SK-N-SH (cell line): ENCODE results near the gene RPGR. TPM values are rescaled to one million over a fixed set of nuclear protein-coding genes. Genes with fewer than 3 reads are reported as not detected.

ENCODE experiments used
- CTCF ChIA-PET: fragments of 300-600, 350-600 bp; formaldehyde crosslinking; extraction: SDS; loops from one replicate; lab custom pipeline; 2021; lab: Yijun Ruan, JAX
- POLR2A ChIA-PET: fragments of 350-600 bp; sonication (Branson Sonifier 250); formaldehyde crosslinking; extraction: SDS; loops from one replicate; lab custom pipeline; 2020; ENCODE audit warnings: antibody characterized with exemption, inconsistent platforms; lab: Yijun Ruan, JAX
- DNase-seq: peaks from one replicate; pipeline ENCODE4 v3.0.0; 2012
- H2AFZ ChIP-seq: fragments of 200-600 bp; sonication (generic); 2 replicates; pipeline ENCODE4 v1.8.1; 2016; ENCODE audit warnings: antibody characterized with exemption, mild to moderate bottlenecking, low read depth
- H3F3A ChIP-seq: fragments of 200-600 bp; sonication (generic); replicated peaks from 2 replicates; pipeline ENCODE3; 2016; ENCODE audit warnings: antibody characterized with exemption, mild to moderate bottlenecking; ENCODE audit not compliant: insufficient read depth
- H3K27ac ChIP-seq, 2 experiments: fragments of 200-500 bp in 1 of 2; fragments of 200-600 bp in 1 of 2; sonication (Bioruptor generic) in 1 of 2; sonication (generic), shearing (Covaris generic) in 1 of 2; 2 replicates each; pipeline versions ENCODE4 v1.5.1 to v1.6.1; 2014 to 2016; ENCODE audit warnings: low read depth in 2 of 2, inconsistent platforms in 1 of 2, low read length in 1 of 2, mild to moderate bottlenecking in 1 of 2, mixed read lengths in 1 of 2
- H3K27me3 ChIP-seq: fragments of 200-600 bp; sonication (generic), shearing (Covaris generic); 2 replicates; pipeline ENCODE4 v1.6.1; 2016; ENCODE audit warnings: mixed run types; ENCODE audit not compliant: insufficient read depth
- H3K36me3 ChIP-seq, 2 experiments: fragments of 200-500 bp in 1 of 2; fragments of 200-600 bp in 1 of 2; sonication (Bioruptor generic) in 1 of 2; sonication (generic) in 1 of 2; replicated peaks in 1 of 2; 2 replicates each; pipeline versions ENCODE3 to v1.5.1; 2014 to 2016; ENCODE audit warnings: low read length in 1 of 2, mild to moderate bottlenecking in 1 of 2; ENCODE audit not compliant: insufficient read depth in 2 of 2, control insufficient read depth in 1 of 2
- H3K4me1 ChIP-seq, 2 experiments: fragments of 200-500 bp in 1 of 2; fragments of 200-600 bp in 1 of 2; sonication (Bioruptor generic) in 1 of 2; sonication (generic), shearing (Covaris generic) in 1 of 2; 2 replicates each; pipeline versions ENCODE4 v1.5.1 to v1.6.1; 2014 to 2016; ENCODE audit warnings: low read depth in 1 of 2, low read length in 1 of 2, mixed run types in 1 of 2; ENCODE audit not compliant: insufficient read depth in 2 of 2, control insufficient read depth in 1 of 2
- H3K4me2 ChIP-seq: fragments of 200-600 bp; sonication (generic), shearing (Covaris generic); 2 replicates; pipeline ENCODE4 v1.6.1; 2017; ENCODE audit warnings: mixed run types
- H3K4me3 ChIP-seq, 2 experiments: fragments of 200-500 bp in 1 of 2; fragments of 200-600 bp in 1 of 2; sonication (Bioruptor generic) in 1 of 2; sonication (generic), shearing (Covaris generic) in 1 of 2; 2 replicates each; pipeline versions ENCODE4 v1.5.1 to v1.8.1; 2014 to 2016; ENCODE audit warnings: low read depth in 2 of 2, inconsistent platforms in 1 of 2, low read length in 1 of 2, mild to moderate bottlenecking in 1 of 2, mixed read lengths in 1 of 2, moderate library complexity in 1 of 2
- H3K79me2 ChIP-seq: fragments of 200-600 bp; sonication (generic); 2 replicates; pipeline ENCODE4 v1.8.1; 2017; ENCODE audit warnings: mild to moderate bottlenecking; ENCODE audit not compliant: insufficient read depth
- H3K9ac ChIP-seq: fragments of 200-600 bp; sonication (generic); 2 replicates; pipeline ENCODE4 v1.6.1; 2017; ENCODE audit warnings: mixed run types
- H3K9me2 ChIP-seq: fragments of 200-600 bp; sonication (generic); 2 replicates; pipeline ENCODE4 v1.6.1; 2017; ENCODE audit warnings: mixed run types
- H3K9me3 ChIP-seq: fragments of 200-600 bp; sonication (generic); 2 replicates; pipeline ENCODE4 v1.6.1; 2017; ENCODE audit warnings: mixed run types, mild to moderate bottlenecking, moderate library complexity
- H4K20me1 ChIP-seq: fragments of 200-600 bp; sonication (generic); 2 replicates; pipeline ENCODE4 v1.6.1; 2017; ENCODE audit warnings: mild to moderate bottlenecking, mixed run types; ENCODE audit not compliant: insufficient read depth
- EZH2phosphoT487 ChIP-seq: fragments of 200-600 bp; sonication (generic); IDR thresholded peaks from 2 replicates; pipeline ENCODE4 v1.6.1; 2017; ENCODE audit warnings: low read depth, mixed run types, mild to moderate bottlenecking, antibody characterized with exemption, moderate library complexity, borderline replicate concordance
- FOSL2 ChIP-seq: IDR thresholded peaks from 2 replicates; pipeline ENCODE4 v1.4.0; 2012; ENCODE audit warnings: low read depth, mild to moderate bottlenecking, moderate library complexity, borderline replicate concordance
- FOXM1 ChIP-seq: IDR thresholded peaks from 2 replicates; pipeline ENCODE4 v1.4.0; 2012; ENCODE audit warnings: low read depth, mild to moderate bottlenecking
- GATA2 ChIP-seq: sonication (generic); formaldehyde crosslinking; IDR thresholded peaks from 2 replicates; pipeline ENCODE4 v1.5.0; 2020; ENCODE audit warnings: mild to moderate bottlenecking, missing genetic modification reagents
- IRF3 ChIP-seq: fragments of 150-350 bp; IDR thresholded peaks from 2 replicates; pipeline ENCODE4 v1.6.1; 2016; ENCODE audit warnings: mild to moderate bottlenecking, low read depth, low read length
- MEF2A ChIP-seq: IDR thresholded peaks from 2 replicates; pipeline ENCODE4 v1.4.0; 2012; ENCODE audit warnings: low read depth, borderline replicate concordance
- NRF1 ChIP-seq: IDR thresholded peaks from 2 replicates; pipeline ENCODE4 v1.6.1; 2012; ENCODE audit warnings: low read depth, mild to moderate bottlenecking, low read length
- RAD21 ChIP-seq: IDR thresholded peaks from 2 replicates; pipeline ENCODE4 v1.6.1; 2012; ENCODE audit warnings: mild to moderate bottlenecking, low read length
- TAF1 ChIP-seq: IDR thresholded peaks from 2 replicates; pipeline ENCODE4 v1.6.1; 2012; ENCODE audit warnings: low read depth, mild to moderate bottlenecking, low read length, moderate library complexity, borderline replicate concordance
- TCF12 ChIP-seq: IDR thresholded peaks from 2 replicates; pipeline ENCODE4 v1.4.0; 2012
- TEAD4 ChIP-seq: IDR thresholded peaks from 2 replicates; pipeline ENCODE4 v1.4.0; 2012; ENCODE audit warnings: mild to moderate bottlenecking, borderline replicate concordance; ENCODE audit not compliant: insufficient read depth
- USF1 ChIP-seq: IDR thresholded peaks from 2 replicates; pipeline ENCODE4 v1.4.0; 2012; ENCODE audit warnings: low read depth, borderline replicate concordance
- WGBS: methylation state at CpG from one replicate; pipeline ENCODE4 v1.1.6; 2017; ENCODE audit warnings: low lambda C conversion rate; 5-methylcytosine and 5-hydroxymethylcytosine counted together
- polyA plus RNA-seq, 3 experiments: library from polyadenylated mRNA; depleted of rRNA; stranded (reverse); fragments of >200 nt; gene quantifications; 2 replicates each; pipeline ENCODE4 v1.2.3, GENCODE V29; 2012
- TF ChIP-seq, protein P1 (sequence below): IDR thresholded peaks from 2 replicates; pipeline ENCODE4 v1.4.0; 2012; ENCODE audit warnings: low read depth

Gene RPGR
- polyA plus RNA-seq, 1 of the 3 experiments (the other 2 are of a cell fraction), result 1.2 TPM

DNA sequence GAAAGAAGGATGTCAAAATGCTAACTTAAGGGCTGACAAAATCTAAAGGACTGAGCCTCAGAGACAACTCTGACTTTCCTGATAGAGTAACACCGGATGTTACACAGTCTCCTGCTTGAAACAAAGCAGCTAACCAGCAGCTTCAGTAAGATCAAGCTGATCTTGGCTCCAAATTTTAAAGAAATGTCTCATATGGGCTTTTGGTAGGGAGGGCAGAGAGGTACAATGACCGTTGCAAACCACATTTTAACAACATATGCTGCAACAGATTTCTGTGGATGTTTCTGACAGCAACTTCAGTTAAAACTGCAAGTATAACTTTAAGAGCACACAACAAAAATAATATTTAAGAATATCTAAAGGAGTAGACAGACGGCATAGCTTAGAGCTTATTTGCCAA is 9.1 kb downstream of the RPGR start:
- WGBS, result 51% methylated on average over 3 of the region's 3 CpGs
- no peak for DNase-seq

DNA sequence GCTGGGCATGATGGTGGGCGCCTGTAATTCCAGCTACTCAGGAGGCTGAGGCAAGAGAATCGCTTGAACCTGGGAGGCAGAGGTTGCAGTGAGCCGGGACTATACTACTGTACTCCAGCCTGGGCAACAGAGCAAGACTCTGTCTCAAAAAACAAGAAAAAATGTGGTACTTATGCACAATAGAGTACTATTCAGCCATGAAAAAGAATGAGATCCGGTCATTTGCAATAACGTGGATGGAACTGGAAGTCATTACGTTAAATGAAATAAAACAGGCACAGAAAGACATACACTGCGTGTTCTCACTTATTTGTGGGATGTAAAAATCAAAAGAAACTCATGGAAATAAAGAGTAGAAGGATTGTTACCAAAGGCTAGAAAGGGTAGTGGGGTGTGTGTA is 12.1 kb downstream of the RPGR start:
- CTCF ChIA-PET, result no interaction called here
- no peaks in the 10 kb centered on the region for H3K9me3 ChIP-seq

More for the DNA sequence above, 9.1 kb downstream of the RPGR start:
- H3K27ac ChIP-seq, result no peak overlapping the region
- H3K9me2 ChIP-seq, result no peaks in the 10 kb centered on the region
- H4K20me1 ChIP-seq, result no peaks in the 10 kb centered on the region
- H3F3A ChIP-seq, result no peaks in the 10 kb centered on the region
- no peaks in the 10 kb centered on the region for H3K27me3 ChIP-seq
- H3K4me2 ChIP-seq, result no peak overlapping the region
- no peak overlapping the region for H2AFZ ChIP-seq
- no peak for TF ChIP-seq MEF2A
- TF ChIP-seq IRF3, result no peak
- TF ChIP-seq FOXM1, result no peak
- no peak for TF ChIP-seq USF1
- TF ChIP-seq TEAD4, result no peak
- no peak for TF ChIP-seq EZH2phosphoT487
- CTCF ChIA-PET, result interaction anchor here (1.4 kb wide), 1 partner anchor 9 kb away, joined by 4 read pairs; the partner anchor contains the start of gene RPGR
- no peaks in the 10 kb centered on the region for H3K9me3 ChIP-seq
- H3K36me3 ChIP-seq, result peaks cover 0 to 5% of the 10 kb centered on the region in 2 experiments
- H3K4me1 ChIP-seq, result peaks cover 0 to 1% of the 10 kb centered on the region in 2 experiments; a peak in 1 of 4 replicates
- POLR2A ChIA-PET, result no interaction called here
- no peak overlapping the region for H3K9ac ChIP-seq
- no peak overlapping the region for H3K4me3 ChIP-seq
- no peaks in the 10 kb centered on the region for H3K79me2 ChIP-seq

More for the DNA sequence above, 12.1 kb downstream of the RPGR start:
- Histone ChIP-seq H3K9me2 (no peaks in the 10 kb centered on the region), H3K9ac (no peak overlapping the region), H3K27ac (no peak overlapping the region), H3F3A (no peaks in the 10 kb centered on the region), H2AFZ (no peak overlapping the region), H3K4me1 (peaks cover 0 to 13% of the 10 kb centered on the region in 2 experiments; a peak in 1 of 4 replicates), H3K36me3 (peaks cover 0 to 5% of the 10 kb centered on the region in 2 experiments), H3K4me2 (no peak overlapping the region), H4K20me1 (no peaks in the 10 kb centered on the region), H3K27me3 (no peaks in the 10 kb centered on the region), H3K4me3 (no peak overlapping the region), H3K79me2 (no peaks in the 10 kb centered on the region)
- TF ChIP-seq, protein P1, sequence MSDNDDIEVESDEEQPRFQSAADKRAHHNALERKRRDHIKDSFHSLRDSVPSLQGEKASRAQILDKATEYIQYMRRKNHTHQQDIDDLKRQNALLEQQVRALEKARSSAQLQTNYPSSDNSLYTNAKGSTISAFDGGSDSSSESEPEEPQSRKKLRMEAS, result no peak
- TF ChIP-seq NRF1 (no peak), TAF1 (no peak), RAD21 (no peak), TCF12 (no peak), FOSL2 (no peak), GATA2 (CRISPR knock-in tag) (no peak)
- WGBS, result 47% methylated on average over 7 of the region's 7 CpGs
- POLR2A ChIA-PET, result no interaction called here
- no peak for DNase-seq
